CD4-positive, alpha-beta T cell treated with Interleukin-2 at 100 ng/mL for 4 hours (primary cell): ENCODE results near the gene SLC22A17.
A peak's percentile ranks its signal among the peaks of the same experiment; 100 is the strongest.
"Not testable (repeated sequence)": the region's sequence is repeated elsewhere in the genome, so short reads cannot be mapped to it uniquely, and the experiment has no call there.

Source experiments
- DNase-seq: peaks from one replicate; pipeline ENCODE4 v3.0.0-alpha.2; 2020; ENCODE audit warnings: low spot score

The SLC22A17 gene

DNA sequence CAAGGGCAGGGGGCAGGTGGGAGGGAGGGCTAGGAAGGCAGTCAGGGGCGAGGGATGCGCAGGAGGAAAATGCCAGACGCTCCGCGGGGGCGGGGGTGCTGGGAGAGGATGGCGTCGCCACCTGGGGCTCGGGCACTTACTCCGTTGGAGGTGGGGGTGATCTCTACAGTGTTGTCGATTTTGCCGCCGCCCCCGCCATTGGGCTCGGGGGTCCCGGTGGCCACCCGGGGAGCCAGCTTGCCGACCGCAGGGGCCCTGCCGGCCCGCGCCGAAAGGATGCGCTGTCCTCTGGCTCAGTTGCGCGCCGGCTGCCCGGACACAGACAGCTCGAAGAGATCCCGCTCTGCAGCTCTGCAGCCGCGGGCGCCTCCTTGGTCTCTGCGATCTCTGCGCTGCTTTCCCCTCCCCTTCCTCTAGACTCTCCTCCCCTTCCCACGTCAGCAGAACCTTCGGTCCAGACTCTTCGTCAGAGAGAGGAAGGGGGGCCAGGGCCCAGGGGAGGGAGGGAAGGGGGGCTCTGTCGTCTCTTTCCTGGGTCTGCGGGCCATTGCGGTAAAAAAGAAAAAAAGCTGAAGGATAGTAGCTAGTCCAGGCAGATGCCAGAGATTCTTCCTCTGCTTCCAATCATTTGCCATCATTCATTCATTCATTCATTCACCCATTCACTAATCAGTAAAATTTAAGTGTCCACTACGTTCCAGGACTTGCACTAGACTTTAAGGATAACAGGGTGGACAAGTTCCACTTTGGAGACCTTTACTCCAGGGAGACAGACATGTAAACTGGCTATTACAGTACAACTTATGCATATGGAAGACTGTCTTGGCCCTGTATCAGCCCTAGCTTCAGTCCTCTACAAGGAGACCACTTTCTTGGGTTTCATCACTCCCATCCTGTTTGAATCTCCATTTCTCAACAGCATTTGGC is at the start of gene SLC22A17:
Gene SLC22A17 (minus strand): TSS at position 382 of the 927 bp plus-strand sequence.
- peak; percentile 28 for DNase-seq

DNA sequence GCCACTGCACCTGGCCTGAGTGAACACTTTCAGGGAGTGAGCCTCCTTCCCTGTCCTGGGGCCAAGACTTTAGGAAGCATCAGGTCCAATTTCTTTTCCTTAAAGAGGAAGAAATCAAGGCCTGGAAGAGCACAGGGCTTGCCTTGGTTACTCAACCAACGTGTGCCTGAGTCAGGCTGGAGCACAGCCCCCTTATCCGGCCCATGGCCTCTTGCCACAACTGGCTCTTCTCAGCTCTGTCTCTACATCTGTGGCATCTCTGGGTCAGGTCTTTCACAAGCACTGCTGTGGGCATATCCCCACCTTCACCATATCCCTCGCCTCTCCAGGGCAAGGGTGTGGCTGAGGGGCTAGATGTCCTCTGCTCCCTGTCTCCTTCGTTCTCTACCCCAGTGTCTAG is 48.6 kb upstream of the SLC22A17 start:
- no peak for DNase-seq

DNA sequence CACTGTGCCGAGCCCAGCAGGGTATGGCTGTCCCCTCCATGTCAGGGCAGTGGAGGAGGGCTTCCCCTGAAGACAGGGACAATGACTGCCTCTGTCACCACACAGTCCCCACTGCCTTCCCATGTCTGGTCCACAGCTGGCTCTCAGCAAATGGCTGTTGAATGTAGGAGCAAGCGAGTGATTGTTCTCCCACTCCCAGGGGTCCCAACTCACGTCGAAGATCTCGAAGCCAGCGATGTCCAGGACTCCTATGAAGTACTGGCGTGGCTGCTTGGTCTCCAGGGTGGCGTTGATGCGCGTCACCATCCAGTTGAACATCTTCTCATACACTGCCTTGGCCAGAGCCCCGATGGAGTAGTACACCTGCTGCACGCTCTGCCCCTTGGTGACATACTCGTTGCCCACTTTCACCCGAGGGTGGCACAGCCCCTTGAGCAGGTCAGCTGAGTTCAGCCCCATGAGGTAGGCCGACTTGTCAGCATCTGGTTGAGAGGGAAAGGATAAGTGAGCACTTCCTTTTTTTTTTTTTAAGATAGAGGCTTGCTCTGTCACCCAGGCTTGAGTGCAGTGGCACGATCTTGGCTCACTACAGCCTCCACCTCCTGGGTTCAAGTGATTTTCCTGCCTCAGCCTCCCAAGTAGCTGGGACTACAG is 47.9 kb upstream of the SLC22A17 start:
- not testable (repeated sequence) for DNase-seq

DNA sequence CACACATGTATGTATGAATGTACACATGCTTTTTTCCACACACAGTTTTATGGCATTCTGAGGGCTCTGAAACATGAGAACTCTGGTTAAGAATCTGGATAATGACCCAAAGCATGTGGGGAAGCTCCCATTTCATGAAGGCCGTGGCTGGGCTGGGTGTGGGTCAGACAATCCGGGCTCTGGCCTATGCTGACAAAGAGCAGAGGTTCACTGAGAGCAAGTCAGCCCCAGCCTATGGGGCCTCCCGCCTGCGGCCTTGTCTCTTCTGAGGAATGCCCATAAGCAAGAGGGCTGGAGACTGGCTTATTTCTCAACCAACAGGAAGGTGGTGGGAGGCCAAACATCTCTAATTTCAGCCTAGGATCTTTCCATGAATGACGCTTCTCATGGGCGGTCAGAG is 46.9 kb upstream of the SLC22A17 start:
- DNase-seq: no peak

DNA sequence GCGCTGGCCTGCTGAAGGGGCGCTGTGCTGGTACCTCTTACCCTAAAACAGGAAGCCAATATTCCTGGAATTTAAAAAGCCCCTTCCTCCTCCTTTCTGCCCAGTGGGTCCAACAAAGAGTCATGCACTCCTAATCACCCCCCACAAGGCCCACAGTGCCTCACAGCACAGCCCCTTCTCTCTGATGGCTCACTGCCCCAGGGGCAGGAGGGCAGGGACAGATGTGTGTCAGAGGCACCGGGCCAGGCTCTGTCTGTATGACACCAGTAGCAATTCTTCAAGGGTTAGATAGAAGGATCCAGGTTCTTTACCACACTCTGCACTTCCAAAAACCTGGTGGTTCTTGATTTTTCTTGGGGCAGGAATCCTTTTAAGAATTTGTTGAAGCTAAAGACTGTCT is 46.4 kb upstream of the SLC22A17 start:
- no peak for DNase-seq

DNA sequence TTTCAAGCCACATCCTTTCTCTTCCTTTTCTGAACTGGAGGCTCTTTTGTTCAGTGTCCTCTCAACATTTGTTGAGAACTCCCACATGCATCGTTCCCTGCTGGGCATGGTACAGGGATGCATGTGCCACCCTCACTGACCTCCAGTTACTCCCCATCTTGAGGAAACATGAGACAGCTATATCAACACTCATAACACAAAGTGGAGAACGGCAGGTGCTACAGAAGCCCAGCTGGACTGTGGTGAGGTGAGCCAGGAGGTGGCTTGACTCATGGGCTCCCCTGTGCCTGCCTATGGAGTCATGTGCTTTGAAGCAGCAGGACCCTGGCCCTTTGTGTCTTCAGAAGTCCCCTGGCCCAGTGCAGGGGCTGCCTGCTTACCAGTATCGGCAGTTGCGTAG is 45.7 kb upstream of the SLC22A17 start:
- DNase-seq: no peak

DNA sequence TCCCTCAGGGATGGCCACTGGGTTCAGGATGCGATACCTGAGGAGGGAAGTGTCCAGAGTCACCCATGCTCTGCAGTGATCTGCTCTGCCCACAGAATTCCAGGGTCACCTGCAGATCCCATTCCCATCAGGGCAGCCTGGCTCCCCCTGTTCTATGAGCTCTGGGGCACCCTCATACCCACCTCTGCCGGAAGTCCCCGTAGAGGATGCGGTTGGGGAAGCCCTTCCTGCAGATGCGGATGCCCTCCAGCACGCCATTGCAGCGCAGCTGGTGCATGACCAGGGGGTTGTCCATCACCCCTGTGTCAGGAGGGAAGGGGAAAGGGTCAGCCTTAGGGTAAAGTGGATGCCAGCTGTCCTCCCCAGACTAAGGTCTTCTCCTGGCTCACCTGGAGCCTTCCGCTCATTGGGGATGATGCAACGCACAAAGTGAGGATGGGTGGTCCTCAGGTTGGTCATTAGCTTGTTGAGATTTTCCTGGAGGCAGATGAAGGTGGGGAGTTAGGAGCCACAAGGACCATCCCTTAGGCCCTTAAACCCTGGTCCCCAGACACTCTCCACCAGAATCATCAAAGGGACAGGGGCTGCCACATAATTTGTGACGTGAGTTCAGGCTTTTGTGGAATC is 44.2 kb upstream of the SLC22A17 start:
- no peak for DNase-seq

DNA sequence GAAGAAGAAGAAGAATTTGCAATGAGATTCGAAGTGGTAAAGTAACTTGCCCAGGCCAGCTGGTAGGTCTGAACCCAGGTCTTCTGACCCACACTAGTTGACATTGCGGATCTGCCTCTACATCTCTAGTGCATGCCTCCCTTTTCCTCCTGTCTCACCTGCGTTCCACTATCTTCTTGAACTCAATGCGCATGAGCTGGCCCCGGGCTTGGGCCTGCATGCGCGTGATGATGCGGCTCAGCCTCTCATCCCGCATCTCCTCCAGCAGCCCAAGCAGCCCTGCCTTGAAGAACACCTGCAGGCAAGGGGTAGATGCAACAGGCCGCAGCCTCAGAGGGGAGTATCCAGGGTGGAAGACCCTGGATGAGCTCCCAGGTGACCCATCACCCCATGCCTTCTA is 43.4 kb upstream of the SLC22A17 start:
- DNase-seq: no peak

DNA sequence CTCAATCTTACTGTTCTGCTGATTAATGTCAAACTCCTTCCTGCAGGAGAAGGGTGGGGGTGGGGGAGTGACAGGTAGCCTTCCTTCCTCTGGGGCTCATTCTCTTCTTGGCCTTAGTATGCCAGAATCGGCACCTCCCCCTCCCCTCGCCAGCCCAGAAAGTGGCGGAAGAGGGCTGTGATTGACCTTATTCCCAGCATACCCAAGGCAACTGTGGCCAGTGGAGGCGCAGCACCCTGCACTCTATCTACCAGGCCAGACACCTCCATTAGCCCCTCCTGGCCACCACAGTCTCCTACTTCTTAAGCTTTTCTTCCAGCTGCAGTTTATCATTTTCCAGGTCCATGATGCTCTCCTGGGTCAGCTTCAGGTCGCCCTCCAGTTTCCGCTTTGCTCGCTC is 39.9 kb upstream of the SLC22A17 start:
- DNase-seq: no peak

DNA sequence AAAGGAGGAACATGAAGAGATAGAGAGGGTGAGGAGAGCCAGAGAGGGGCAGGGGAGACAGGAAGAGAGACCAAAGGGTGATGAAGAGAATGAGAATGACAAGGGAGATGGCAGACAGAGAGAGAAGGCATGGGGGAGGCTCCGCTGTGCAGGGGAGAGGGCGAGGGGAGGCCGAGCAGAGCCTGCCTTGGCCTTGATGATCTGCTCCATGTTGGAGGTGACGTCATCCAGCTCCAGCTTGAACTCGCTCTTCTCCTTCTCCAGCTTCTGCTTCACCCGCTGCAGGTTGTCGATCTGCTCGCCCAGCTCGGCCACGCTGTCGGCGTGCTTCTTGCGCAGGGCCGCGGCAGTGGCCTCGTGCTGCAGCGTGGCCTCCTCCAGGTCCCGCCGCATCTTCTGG is 37.2 kb upstream of the SLC22A17 start:
- DNase-seq: not testable (repeated sequence)

DNA sequence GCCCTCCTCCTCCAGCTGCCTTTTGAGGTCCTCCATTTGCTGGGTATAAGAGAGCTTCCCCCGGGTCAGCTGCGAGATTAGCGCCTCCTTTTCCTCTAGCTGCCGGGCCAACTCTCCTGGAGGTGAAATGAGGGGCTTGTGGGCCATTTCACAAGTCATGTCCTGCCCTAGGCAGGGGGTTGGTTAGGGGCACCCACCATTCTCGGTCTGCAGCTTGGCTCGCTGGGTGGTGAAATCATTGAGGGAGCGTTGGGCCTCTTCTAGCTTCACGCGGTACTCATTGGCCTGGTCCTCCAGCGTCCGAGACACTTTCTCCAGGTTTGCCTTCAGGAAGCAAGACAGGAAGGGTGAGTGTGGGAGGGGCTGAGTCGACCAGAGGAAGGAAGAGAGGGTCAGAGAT is 36.7 kb upstream of the SLC22A17 start:
- DNase-seq: no peak

DNA sequence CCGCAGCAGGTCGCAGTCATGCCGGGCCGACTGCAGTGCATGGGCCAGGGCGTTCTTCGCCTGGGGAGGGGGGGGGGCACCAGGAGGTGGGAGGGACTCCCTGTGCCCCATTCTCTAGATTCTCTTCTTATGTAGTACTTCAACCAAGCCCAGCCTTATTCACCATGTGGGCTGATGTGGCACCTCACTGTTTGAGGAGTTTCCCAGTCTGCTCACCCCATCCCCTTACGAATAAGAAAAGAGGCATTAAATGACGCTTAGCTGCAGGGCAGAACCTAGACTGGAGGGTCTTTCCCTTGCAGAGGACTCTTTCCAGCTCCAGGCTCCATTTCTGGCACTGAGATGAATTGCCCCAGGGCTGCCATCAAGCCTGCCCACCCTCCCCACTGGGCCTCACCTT is 36.3 kb upstream of the SLC22A17 start:
- no peak for DNase-seq

DNA sequence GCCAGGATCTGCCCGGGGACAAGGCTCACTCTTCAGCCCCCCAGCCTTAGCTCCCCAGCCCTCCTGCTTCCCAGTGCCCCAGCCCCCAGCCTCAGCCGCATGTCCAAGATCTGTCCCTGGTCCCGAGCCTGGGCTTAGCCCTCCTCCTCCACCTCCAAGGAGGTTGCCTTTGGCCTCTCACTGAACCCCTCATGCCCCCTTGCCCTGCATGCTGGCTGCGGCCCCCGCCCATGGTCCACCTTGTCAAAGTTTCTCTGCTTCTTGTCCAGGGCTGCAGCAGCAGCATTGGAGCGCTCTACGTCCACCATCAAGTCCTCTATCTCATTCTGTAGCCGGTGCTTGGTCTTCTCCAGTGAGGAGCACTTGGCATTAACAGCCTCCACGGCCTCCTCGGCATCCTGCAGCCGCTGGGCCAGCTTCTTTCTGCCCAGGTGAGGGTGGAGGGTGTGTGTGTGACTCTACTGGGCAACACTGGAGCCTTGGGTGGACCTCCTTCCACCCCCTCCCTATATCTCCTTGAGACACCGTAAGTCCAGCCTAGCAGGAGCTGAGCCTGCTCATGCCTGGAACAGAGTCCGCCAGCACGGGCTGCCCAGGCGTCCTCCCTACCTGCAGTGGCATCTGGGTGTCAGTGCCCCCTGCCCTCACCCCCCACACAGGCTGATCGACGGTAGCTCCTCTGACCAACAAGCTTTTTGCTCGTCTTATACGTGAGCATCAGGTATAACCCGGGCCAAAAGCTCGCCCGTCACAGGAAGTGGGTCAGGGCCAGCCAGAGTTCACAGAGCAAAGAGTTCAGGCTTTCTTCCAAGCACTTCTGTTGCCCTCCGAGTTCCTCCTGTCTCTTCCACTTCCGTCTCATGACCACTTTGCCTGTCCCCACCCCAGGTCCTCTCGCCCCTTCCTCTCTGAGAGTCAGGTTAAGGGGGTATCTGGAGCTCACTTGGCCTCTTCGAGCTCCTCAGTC is 35.5 kb upstream of the SLC22A17 start:
- no peak for DNase-seq

DNA sequence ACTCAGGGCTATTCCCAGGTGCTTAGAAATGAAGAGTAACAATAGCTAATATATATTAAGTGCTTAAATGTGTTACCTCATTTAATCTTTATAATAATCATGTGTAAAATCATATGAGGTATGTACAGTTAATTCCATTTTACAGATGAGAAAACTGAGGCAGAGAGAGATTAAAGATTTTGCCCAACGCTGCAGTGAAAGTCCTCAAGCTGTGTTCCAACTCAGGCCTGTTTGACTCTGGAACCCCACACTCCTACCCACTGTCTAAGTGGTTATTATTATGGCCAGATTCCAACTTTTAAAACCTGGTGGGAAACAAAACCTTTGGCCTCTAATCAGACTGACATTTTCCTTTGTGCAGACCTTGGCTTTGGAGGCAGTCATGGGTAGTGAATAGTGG is 34.3 kb upstream of the SLC22A17 start:
- no peak for DNase-seq

DNA sequence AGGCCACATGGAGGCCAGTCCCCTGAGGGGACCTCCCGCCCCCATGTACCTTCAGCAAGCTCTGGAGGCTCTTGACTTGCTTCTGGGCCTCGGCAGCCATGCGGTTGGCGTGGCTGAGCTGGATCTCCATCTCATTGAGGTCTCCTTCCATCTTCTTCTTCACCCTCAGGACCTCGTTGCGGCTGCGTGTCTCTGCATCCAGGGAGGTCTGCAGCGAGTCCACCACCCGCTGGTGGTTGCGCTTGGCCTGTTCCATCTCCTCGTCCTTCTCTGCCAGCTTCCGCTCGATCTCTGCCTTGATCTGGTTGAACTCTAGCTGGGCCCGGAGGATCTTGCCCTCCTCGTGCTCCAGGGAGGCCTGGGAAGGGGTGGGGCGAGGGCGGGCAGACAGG is 33.6 kb upstream of the SLC22A17 start:
- not testable (repeated sequence) for DNase-seq

DNA sequence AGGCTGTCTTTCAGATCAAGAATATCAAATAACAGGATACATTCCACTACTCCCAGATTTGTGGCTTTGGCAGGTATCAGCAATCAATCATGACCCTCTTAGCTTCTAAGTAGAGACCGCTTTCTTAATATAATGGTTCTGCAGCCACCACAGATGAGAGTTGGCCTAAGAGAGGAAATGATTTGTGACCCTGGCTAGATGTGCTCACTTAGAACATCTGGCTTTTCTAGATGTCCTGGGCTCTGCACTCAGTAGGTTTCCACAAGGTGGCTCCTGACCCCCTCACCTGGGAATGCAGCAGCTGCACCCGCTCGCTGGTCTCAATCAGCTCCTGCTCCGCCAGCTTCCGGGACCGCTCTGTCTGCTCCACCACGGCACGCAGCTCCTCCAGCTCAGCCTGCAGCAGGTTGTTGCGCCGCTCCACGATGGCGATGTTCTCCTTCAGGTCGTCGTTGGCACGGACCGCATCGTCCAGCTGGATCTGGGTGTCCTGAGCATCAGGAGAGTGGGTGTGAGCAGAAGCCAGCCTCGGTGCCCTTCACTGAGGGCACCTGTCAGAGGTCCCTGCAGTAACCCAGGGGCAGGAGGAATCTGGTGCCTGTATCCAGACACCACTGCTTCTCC is 33.1 kb upstream of the SLC22A17 start:
- DNase-seq: no peak

DNA sequence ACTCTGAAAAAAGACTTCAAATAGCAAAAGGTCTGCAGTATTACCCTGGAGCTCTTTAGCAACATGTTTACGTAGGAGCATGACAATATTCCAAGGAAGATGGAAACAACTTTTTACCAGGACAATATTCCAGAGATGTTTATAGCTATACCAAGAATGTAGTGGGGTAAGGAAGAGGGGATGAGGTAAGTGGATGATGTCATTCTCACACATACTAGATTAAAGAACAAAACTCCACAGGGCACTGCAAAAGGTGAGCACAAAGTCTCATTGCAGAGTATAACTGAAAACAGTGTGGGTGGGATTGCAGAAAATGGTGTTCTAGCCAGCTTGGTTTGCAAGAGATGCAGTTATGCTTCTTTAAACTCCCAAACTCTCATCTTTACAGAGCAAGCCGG is 32.6 kb upstream of the SLC22A17 start:
- DNase-seq: no peak

DNA sequence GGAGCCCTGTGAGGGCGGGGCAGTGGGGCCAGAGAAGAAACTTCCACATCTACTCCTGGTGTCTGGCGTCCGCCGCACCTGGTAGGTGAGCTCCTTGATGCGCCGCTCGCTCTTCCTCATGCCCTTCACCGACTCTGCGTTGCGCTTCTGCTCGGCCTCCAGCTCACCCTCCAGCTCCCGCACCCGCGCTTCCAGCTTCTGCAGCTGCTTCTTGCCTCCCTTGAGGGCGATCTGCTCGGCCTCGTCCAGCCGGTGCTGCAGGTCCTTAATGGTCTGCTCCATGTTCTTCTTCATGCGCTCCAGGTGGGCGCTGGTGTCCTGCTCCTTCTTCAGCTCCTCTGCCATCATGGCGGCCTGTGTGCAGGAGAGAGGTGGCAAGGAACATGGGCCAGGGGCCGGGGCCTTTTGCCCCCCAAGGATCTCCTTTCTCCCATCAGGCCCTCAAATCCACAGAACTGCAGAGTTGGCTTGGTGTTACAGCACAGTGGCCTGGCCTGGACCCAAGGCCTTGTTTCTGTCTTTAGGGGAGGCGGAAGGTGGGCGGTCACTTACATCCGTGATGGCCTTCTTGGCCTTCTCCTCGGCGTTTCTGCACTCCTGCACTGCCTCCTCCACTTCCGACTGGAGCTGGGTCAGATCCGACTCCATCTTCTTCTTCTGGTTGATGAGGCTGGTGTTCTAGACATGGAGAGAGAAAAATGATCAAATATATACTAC is 31.8 kb upstream of the SLC22A17 start:
- DNase-seq: no peak

DNA sequence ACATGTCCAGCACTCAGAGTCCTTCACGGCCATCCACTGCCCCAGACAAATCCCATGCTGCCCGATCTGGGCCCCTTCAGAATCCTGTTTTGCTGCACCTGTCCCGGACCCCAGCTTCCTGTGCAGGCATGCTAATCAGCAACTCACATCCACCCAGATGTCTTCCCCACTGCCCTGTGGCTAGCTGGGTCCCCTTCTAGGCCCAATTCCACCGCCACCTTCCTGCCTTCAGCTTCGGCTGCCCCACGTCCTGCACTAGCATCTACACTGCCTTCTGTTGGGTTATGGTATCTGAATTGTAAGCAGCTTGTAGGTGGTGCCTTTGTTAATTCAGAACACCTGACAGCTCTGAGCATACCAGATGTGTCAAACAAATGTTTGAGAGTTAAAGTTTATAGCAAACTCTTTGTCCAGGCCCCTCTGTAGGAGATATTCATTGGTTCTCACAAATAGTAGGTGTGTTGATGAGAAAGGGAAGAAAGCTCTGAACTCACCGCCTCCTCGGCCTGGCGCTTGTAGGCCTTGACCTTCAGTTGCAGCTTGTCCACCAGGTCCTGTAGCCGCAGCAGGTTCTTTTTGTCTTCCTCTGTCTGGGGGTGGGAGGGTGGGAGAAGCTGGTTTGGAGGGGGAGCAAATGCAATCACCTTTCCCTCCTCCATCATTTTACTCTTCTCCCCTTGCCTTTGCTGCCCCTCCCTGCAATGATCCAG is 30.2 kb upstream of the SLC22A17 start:
- no peak for DNase-seq

DNA sequence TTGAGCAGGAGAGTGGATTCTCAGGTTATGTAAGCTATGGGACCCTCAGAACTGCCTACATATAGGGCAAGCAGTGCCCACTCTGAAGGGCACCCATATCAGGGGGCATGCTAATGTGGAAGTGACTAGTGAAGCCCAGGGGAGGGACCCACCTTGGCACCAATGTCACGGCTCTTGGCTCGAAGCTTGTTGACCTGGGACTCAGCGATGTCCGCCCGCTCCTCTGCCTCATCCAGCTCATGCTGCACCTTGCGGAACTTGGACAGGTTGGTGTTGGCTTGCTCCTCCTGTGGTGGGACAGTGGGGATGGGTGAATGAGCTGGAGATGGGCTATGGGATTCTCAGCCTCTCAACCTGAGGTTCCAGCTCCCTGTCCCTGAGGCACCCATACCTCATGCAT is 29.6 kb upstream of the SLC22A17 start:
- no peak for DNase-seq
